ENCODE measurements around the gene EVC. TPM values are rescaled to one million over a fixed set of nuclear protein-coding genes. Genes with fewer than 3 reads are reported as not detected.

The EVC gene
- total and polyA plus RNA-seq, 5 donors = 5.8 to 14.0 (median 11.7) TPM

DNA sequence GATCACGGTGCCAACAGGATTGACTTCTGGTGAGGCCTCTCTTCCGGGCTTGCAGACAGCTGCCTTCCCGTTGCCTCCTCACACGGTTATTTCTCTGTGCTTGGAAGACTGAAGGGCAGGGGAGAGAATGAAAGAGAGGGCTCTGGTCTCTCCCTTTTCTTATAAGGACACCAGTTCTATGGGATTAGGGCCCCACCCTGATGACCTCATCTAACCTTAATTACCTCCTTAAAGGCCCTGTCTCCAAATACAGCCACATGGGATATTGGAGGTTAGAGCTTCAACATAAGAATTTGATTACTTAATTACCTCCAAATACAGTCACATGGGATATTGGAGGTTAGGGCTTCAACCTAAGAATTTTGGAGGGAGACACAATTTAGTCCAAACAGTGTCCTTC is 46.5 kb downstream of the EVC start:
- no peak for ATAC-seq
- Histone ChIP-seq H3K4me1 (ENCODE audit: control insufficient read depth, insufficient read depth, low read length) (no peaks in the 10 kb centered on the region), H3K9me3 (ENCODE audit: control insufficient read depth, low read length) (no peaks in the 10 kb centered on the region), H3K27me3 (ENCODE audit: control insufficient read depth, insufficient read depth) (no peaks in the 10 kb centered on the region), H3K4me3 (ENCODE audit: low read length) (no peak overlapping the region), H3K27ac (ENCODE audit: low read length) (no peak overlapping the region)
- intact Hi-C loops (cut with DNase I) = no loop called here
- no peak for DNase-seq
- 95% methylated on average over 4 of the region's 4 CpGs for WGBS

DNA sequence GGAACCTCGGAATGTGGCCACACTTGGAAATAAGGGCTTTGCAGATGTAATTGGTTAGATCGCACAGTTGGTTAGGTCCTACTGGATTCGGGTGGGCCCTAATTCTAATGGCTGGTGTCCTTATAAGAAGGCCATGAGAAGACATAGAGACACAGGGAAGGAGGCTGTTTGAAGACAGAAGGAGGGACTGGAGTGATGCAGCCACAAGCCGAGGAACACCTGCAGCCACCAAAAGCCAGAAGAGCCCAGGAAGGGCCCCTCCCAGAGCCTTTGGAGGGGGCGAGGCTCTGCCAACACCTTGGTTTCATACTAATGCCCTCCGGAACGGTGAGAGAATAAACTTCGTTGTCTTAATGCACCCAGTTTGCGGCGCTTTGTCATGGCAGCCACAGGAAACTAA is 47.0 kb downstream of the EVC start:
- intact Hi-C loops (cut with DNase I) = no loop called here
- ATAC-seq (no peak), DNase-seq (no peak)
- Histone ChIP-seq H3K27ac (ENCODE audit: low read length) (no peak overlapping the region), H3K4me1 (ENCODE audit: control insufficient read depth, insufficient read depth, low read length) (no peaks in the 10 kb centered on the region), H3K4me3 (ENCODE audit: low read length) (no peak overlapping the region), H3K9me3 (ENCODE audit: control insufficient read depth, low read length) (no peaks in the 10 kb centered on the region), H3K27me3 (ENCODE audit: control insufficient read depth, insufficient read depth) (no peaks in the 10 kb centered on the region)
- WGBS = 95% methylated on average over 10 of the region's 10 CpGs

GRCh38 chr4:5758741-5759140 is 47.7 kb downstream of the EVC start:
- DNase-seq (no peak), ATAC-seq (no peak)
- Histone ChIP-seq H3K9me3 (ENCODE audit: control insufficient read depth, low read length) (no peaks in the 10 kb centered on the region), H3K27ac (ENCODE audit: low read length) (no peak overlapping the region), H3K27me3 (ENCODE audit: control insufficient read depth, insufficient read depth) (no peaks in the 10 kb centered on the region), H3K4me1 (ENCODE audit: control insufficient read depth, insufficient read depth, low read length) (no peaks in the 10 kb centered on the region), H3K4me3 (ENCODE audit: low read length) (no peak overlapping the region)
- intact Hi-C loops (cut with DNase I) = no loop called here
- WGBS = 91% methylated on average over 7 of the region's 7 CpGs

GRCh38 chr4:5759236-5760075 is 48.5 kb downstream of the EVC start:
- Histone ChIP-seq H3K4me1 (ENCODE audit: control insufficient read depth, insufficient read depth, low read length) (no peaks in the 10 kb centered on the region), H3K27ac (ENCODE audit: low read length) (no peak overlapping the region), H3K27me3 (ENCODE audit: control insufficient read depth, insufficient read depth) (no peaks in the 10 kb centered on the region), H3K9me3 (ENCODE audit: control insufficient read depth, low read length) (no peaks in the 10 kb centered on the region), H3K4me3 (ENCODE audit: low read length) (no peak overlapping the region)
- ATAC-seq = no peak
- intact Hi-C loops (cut with DNase I) = no loop called here
- no peak for DNase-seq
- 93% methylated on average over 22 of the region's 22 CpGs for WGBS

DNA sequence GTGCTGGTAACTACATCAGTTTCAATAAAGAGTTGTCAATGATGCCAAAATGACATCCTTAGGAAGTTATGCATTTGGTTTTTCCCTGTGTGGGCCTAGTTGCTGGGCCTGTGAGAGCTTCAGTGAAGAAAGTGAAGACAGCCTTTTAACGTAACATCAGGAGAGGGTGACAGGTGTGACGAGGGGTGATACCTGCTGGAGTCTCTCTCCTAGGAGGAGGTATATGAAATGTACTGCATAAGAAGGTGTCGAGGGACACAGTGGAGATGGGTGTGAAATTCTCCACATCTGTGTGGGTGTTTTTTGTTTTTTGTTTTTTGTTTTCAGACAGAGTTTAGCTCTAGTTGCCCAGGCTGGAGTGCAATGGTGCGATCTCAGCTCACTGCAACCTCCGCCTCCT is 49.2 kb downstream of the EVC start:
- ATAC-seq = no peak
- Histone ChIP-seq H3K27me3 (ENCODE audit: control insufficient read depth, insufficient read depth) (no peaks in the 10 kb centered on the region), H3K4me3 (ENCODE audit: low read length) (no peak overlapping the region), H3K9me3 (ENCODE audit: control insufficient read depth, low read length) (no peaks in the 10 kb centered on the region), H3K4me1 (ENCODE audit: control insufficient read depth, insufficient read depth, low read length) (no peaks in the 10 kb centered on the region), H3K27ac (ENCODE audit: low read length) (no peak overlapping the region)
- 92% methylated on average over 5 of the region's 5 CpGs for WGBS
- no peak for DNase-seq
- intact Hi-C loops (cut with DNase I) = no loop called here

DNA sequence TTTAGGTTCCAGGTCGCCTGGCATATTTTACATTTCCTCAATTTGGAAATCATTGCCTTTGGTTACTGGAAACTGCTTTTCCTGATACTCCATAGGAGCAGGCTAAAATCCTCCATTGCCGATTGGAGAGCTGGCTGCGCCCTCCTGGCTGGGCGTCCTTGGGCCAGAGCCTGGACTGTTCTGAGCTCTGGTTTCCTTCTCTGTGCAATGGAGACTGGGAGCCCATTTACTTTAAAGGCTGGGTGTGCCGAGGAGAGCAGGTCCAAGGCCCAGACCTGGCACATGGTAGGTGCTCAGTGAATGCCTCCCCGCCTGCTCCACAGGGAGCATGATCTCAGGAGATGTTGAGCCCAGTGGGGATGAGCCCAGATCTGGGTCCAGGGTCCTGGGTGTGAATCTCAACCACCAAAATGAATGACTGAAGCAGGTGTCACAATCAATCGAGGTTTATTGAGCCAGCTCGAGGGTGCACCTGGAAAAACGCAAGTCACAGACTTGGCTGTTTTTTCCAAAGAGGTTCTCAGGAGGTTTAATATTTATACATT is 50.0 kb downstream of the EVC start:
- Histone ChIP-seq H3K9me3 (ENCODE audit: control insufficient read depth, low read length) (no peaks in the 10 kb centered on the region), H3K27me3 (ENCODE audit: control insufficient read depth, insufficient read depth) (no peaks in the 10 kb centered on the region), H3K27ac (ENCODE audit: low read length) (no peak overlapping the region), H3K4me1 (ENCODE audit: control insufficient read depth, insufficient read depth, low read length) (no peaks in the 10 kb centered on the region), H3K4me3 (ENCODE audit: low read length) (no peak overlapping the region)
- ATAC-seq (no peak), DNase-seq (no peak)
- WGBS = 94% methylated on average over 9 of the region's 9 CpGs
- intact Hi-C loops (cut with DNase I) = no loop called here

- no peak for DNase-seq
- H3K9me3 ChIP-seq (ENCODE audit: control insufficient read depth, low read length) = no peaks in the 10 kb centered on the region
- no peaks in the 10 kb centered on the region for H3K4me1 ChIP-seq (ENCODE audit: control insufficient read depth, insufficient read depth, low read length)
- ATAC-seq = no peak
- H3K27me3 ChIP-seq (ENCODE audit: control insufficient read depth, insufficient read depth) = no peaks in the 10 kb centered on the region
- intact Hi-C loops (cut with DNase I) = no loop called here
- H3K4me3 ChIP-seq (ENCODE audit: low read length) = no peak overlapping the region
- no peak overlapping the region for H3K27ac ChIP-seq (ENCODE audit: low read length)
- WGBS = 91% methylated on average over 4 of the region's 4 CpGs
Observed at GRCh38 chr4:5770051-5770450, 59.0 kb downstream of the EVC start.

GRCh38 chr4:5772528-5773270 is 61.7 kb downstream of the EVC start:
- Histone ChIP-seq H3K9me3 (ENCODE audit: control insufficient read depth, low read length) (no peaks in the 10 kb centered on the region), H3K27me3 (ENCODE audit: control insufficient read depth, insufficient read depth) (no peaks in the 10 kb centered on the region), H3K4me1 (ENCODE audit: control insufficient read depth, insufficient read depth, low read length) (no peaks in the 10 kb centered on the region), H3K27ac (ENCODE audit: low read length) (no peak overlapping the region), H3K4me3 (ENCODE audit: low read length) (no peak overlapping the region)
- intact Hi-C loops (cut with DNase I) = no loop called here
- WGBS = 88% methylated on average over 9 of the region's 9 CpGs
- DNase-seq = no peak
- no peak for ATAC-seq

DNA sequence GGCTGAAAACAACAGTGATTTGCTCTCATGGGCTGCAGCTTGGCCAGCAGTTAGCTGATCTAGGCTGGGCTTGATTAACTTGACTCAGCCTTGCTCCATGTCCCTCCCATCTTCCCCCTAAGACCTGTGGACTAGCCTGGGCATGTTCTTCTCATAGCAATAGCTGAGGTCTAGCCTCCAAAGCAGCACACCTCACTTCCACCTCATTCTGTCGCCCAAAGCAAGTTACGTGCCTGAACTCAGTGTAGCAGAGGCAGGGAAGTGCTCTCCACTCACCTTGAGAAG is 62.2 kb downstream of the EVC start:
- intact Hi-C loops (cut with DNase I) = no loop called here
- Histone ChIP-seq H3K4me3 (ENCODE audit: low read length) (no peak overlapping the region), H3K27ac (ENCODE audit: low read length) (no peak overlapping the region), H3K4me1 (ENCODE audit: control insufficient read depth, insufficient read depth, low read length) (no peaks in the 10 kb centered on the region), H3K27me3 (ENCODE audit: control insufficient read depth, insufficient read depth) (no peaks in the 10 kb centered on the region), H3K9me3 (ENCODE audit: control insufficient read depth, low read length) (no peaks in the 10 kb centered on the region)
- 87% methylated on average over 2 of the region's 2 CpGs for WGBS
- no peak for DNase-seq
- ATAC-seq = no peak

DNA sequence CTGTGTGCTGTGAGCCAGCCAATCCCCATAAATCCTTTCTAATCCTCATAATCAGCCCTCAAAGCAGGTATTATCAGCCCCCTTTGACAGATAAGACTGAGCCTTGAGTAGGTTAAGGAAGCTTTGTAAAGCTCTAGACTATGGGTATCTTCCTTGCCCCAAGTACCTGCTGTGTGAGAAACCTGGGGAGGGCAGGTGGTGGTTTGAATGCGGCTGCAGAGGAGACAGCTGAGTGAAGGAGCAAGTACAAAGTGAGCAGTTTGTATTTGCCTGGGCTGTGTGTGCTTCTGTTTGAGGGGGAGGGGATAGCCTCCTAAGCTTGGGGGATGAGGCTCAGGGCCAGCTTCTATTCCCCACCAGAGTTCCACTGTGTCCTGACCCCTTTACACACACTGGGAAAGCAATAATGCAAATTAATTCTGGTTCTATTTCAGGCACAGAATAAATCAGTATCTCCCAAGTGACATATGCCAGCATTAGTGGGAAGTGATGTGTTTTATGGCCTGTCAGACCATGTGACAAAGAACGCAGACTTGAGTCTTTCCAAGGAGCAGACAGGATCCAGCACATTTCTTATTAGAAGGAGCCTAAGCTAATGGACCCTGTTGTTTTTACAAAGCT is 63.5 kb downstream of the EVC start:
- DNase-seq = no peak
- no peaks in the 10 kb centered on the region for H3K27me3 ChIP-seq (ENCODE audit: control insufficient read depth, insufficient read depth)
- WGBS = 78% methylated on average over 2 of the region's 2 CpGs
- intact Hi-C loops (cut with DNase I) = no loop called here
- H3K9me3 ChIP-seq (ENCODE audit: control insufficient read depth, low read length) = no peaks in the 10 kb centered on the region
- H3K4me3 ChIP-seq (ENCODE audit: low read length) = no peak overlapping the region
- no peak overlapping the region for H3K27ac ChIP-seq (ENCODE audit: low read length)
- no peaks in the 10 kb centered on the region for H3K4me1 ChIP-seq (ENCODE audit: control insufficient read depth, insufficient read depth, low read length)
- no peak for ATAC-seq

GRCh38 chr4:5776510-5776909 is 65.5 kb downstream of the EVC start:
- Histone ChIP-seq H3K4me1 (ENCODE audit: control insufficient read depth, insufficient read depth, low read length) (no peaks in the 10 kb centered on the region), H3K4me3 (ENCODE audit: low read length) (no peak overlapping the region), H3K9me3 (ENCODE audit: control insufficient read depth, low read length) (no peaks in the 10 kb centered on the region), H3K27me3 (ENCODE audit: control insufficient read depth, insufficient read depth) (no peaks in the 10 kb centered on the region), H3K27ac (ENCODE audit: low read length) (no peak overlapping the region)
- no peak for ATAC-seq
- WGBS = 98% methylated on average over 1 of the region's 1 CpG
- DNase-seq = no peak
- intact Hi-C loops (cut with DNase I) = no loop called here
